Activated CD4-positive, alpha-beta T cell treated with anti-CD3 and anti-CD28 coated beads, Interleukin-2, amount 50 U/mL, for 4 hours (primary cell): ENCODE results near the gene HES7.

Experiments
- DNase-seq, 2 experiments: peaks; one replicate each; pipeline ENCODE4 v3.0.0-alpha.2; 2020

Gene HES7

GRCh38 chr17:8155231-8155995 lies 31.5 kb upstream of the HES7 start:
- DNase-seq = no peak

- no peak for DNase-seq
Observed at GRCh38 chr17:8154608-8155155, 30.8 kb upstream of the HES7 start.

GRCh38 chr17:8153957-8154607 lies 30.2 kb upstream of the HES7 start:
- DNase-seq = peak; percentile 81 to 86

- peak in 1 of 2 experiments; percentile 61 for DNase-seq
Observed at GRCh38 chr17:8153525-8153956, 29.6 kb upstream of the HES7 start.

- DNase-seq = no peak
Observed at GRCh38 chr17:8153031-8153451, 29.1 kb upstream of the HES7 start.

GRCh38 chr17:8152112-8152775 lies 28.3 kb upstream of the HES7 start, which contains the start of gene PER1:
PER1 (minus strand) TSS chr17:8152404; CDS start chr17:8150706, 1,698 bp downstream.
- peak; percentile 83 to 84 for DNase-seq

GRCh38 chr17:8151641-8152111 lies 27.8 kb upstream of the HES7 start:
- DNase-seq = no peak

- peak; percentile 83 to 85 for DNase-seq
Observed at GRCh38 chr17:8151120-8151640, 27.3 kb upstream of the HES7 start.

- DNase-seq = no peak
Observed at GRCh38 chr17:8150194-8151119, 26.6 kb upstream of the HES7 start.

GRCh38 chr17:8149419-8150193 lies 25.7 kb upstream of the HES7 start:
- no peak for DNase-seq

- DNase-seq = no peak
Observed at GRCh38 chr17:8148560-8148959, 24.7 kb upstream of the HES7 start.

GRCh38 chr17:8147805-8148404 lies 24.0 kb upstream of the HES7 start:
- no peak for DNase-seq

GRCh38 chr17:8147141-8147804 lies 23.4 kb upstream of the HES7 start:
- DNase-seq = no peak

- no peak for DNase-seq
Observed at GRCh38 chr17:8146381-8147140, 22.7 kb upstream of the HES7 start.

GRCh38 chr17:8145811-8146210 lies 21.9 kb upstream of the HES7 start:
- no peak for DNase-seq

- no peak for DNase-seq
Observed at GRCh38 chr17:8144401-8145231, 20.7 kb upstream of the HES7 start.

GRCh38 chr17:8143581-8144400 lies 19.9 kb upstream of the HES7 start:
- no peak for DNase-seq
